ENCODE data around the gene DPAGT1. TPM values are rescaled to one million over a fixed set of nuclear protein-coding genes. Genes with fewer than 3 reads are reported as not detected.
"Not testable (repeated sequence)": the region's sequence is repeated elsewhere in the genome, so short reads cannot be mapped to it uniquely, and the experiment has no call there.

The DPAGT1 gene
- total RNA-seq, 1 experiment from 2014 or later: 45.1 TPM

DNA sequence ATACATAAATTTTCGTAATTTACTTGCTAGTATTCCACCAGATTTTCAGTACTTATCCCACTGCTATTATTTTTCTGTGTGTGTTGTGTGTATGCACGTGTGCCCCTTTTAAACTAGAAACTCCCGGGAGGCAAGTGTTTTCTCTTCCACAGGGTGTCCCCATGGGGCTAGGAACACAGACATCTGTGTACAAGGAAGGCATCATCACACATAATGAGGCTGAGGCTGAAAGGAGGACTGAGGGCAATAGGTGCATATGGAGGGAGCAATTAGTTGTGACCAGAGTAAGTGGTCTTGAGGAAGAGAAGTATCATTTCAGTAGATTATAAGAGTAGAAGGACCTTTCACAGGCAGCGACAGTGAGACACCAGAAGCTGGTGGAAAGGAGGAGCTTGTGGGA, 2.1 kb upstream of the DPAGT1 start:
- no peaks in the 10 kb centered on the region for H4K20me1 ChIP-seq (ENCODE audit: insufficient read depth)
- no peak overlapping the region for H3K4me3 ChIP-seq (replicated peaks in 1 of 2; ENCODE audit: low read depth in 1 of 2, low read length in 2 of 2)
- DNase-seq (ENCODE audit: low read depth, low spot score): no peak
- ChIA-PET POLR2A (no interaction called here), CTCF (no interaction called here), RAD21 (ENCODE audit: low non-redundant PET in 1 of 2, low total read pairs in 2 of 2, uncharacterized antibody in 2 of 2, unreplicated experiment in 2 of 2) (no interaction called here)
- H3K27me3 ChIP-seq (ENCODE audit: insufficient read depth, low read length): no peaks in the 10 kb centered on the region
- no TSS peak for BruUV-seq (replicated peaks)
- H3K27ac ChIP-seq (ENCODE audit: low read depth, low read length): peak overlapping the region; percentile 96
- peaks cover 37 to 54% of the 10 kb centered on the region in 2 experiments for H3K4me1 ChIP-seq (ENCODE audit: control insufficient read depth in 1 of 2, insufficient read depth in 2 of 2, low read length in 2 of 2)
- peaks cover 25% of the 10 kb centered on the region for H3K79me2 ChIP-seq (ENCODE audit: insufficient read depth, low read length)
- intact Hi-C loops (cut with micrococcal nuclease): loop anchor here (2.0 to 10.0 kb wide), 5 partner anchors 85 to 369 kb away; partner anchors contain the start of genes RPS25, TRAPPC4 and USP2
- H3K9me2 ChIP-seq (ENCODE audit: insufficient read depth): no peaks in the 10 kb centered on the region
- H3K9me3 ChIP-seq (ENCODE audit: control insufficient read depth in 1 of 2, insufficient read depth in 1 of 2, low read depth in 1 of 2, low read length in 2 of 2): no peaks in the 10 kb centered on the region
- TF ChIP-seq, protein P1, sequence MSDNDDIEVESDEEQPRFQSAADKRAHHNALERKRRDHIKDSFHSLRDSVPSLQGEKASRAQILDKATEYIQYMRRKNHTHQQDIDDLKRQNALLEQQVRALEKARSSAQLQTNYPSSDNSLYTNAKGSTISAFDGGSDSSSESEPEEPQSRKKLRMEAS (IDR thresholded peaks at IDR 0.05): no peak
- TF ChIP-seq ATF3 (IDR thresholded peaks at IDR 0.05) (no peak), JUND (IDR thresholded peaks at IDR 0.05) (no peak), SIN3A (IDR thresholded peaks at IDR 0.05; ENCODE audit: low read depth) (no peak), TCF7L2 (IDR thresholded peaks at IDR 0.05; ENCODE audit: borderline replicate concordance, extremely low read depth, insufficient read depth, insufficient read length) (no peak), FOSL1 (IDR thresholded peaks at IDR 0.05; ENCODE audit: low read depth) (no peak), CTCF (IDR thresholded peaks at IDR 0.05 in 2 of 3, conservative IDR thresholded peaks at IDR 0.05 in 1 of 3; ENCODE audit: borderline replicate concordance in 1 of 3, insufficient read depth in 1 of 3, low read depth in 2 of 3, low read length in 2 of 3) (0 out of 6 replicates have a peak, but pooled peaks of 1 of the 3 experiments have one; percentile 15), CBX3 (IDR thresholded peaks at IDR 0.05; ENCODE audit: low read depth) (no peak)
- TF ChIP-seq, protein P2, sequence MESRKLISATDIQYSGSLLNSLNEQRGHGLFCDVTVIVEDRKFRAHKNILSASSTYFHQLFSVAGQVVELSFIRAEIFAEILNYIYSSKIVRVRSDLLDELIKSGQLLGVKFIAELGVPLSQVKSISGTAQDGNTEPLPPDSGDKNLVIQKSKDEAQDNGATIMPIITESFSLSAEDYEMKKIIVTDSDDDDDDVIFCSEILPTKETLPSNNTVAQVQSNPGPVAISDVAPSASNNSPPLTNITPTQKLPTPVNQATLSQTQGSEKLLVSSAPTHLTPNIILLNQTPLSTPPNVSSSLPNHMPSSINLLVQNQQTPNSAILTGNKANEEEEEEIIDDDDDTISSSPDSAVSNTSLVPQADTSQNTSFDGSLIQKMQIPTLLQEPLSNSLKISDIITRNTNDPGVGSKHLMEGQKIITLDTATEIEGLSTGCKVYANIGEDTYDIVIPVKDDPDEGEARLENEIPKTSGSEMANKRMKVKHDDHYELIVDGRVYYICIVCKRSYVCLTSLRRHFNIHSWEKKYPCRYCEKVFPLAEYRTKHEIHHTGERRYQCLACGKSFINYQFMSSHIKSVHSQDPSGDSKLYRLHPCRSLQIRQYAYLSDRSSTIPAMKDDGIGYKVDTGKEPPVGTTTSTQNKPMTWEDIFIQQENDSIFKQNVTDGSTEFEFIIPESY (IDR thresholded peaks at IDR 0.05; ENCODE audit: extremely low read depth, insufficient replicate concordance, low read length): no peak
- H3K36me3 ChIP-seq (ENCODE audit: control insufficient read depth in 1 of 2, insufficient read depth in 2 of 2, low read length in 2 of 2): peaks cover 0 to 2% of the 10 kb centered on the region in 2 experiments; a peak in 2 of 4 replicates
- no peak for ATAC-seq
- peak overlapping the region; percentile 81; the same call in 1 of the 2 replicates for H3K9ac ChIP-seq (ENCODE audit: low read length)
- H3K4me2 ChIP-seq (ENCODE audit: low read length): peak overlapping the region; percentile 89
- H2AFZ ChIP-seq (ENCODE audit: low read depth, low read length, poor library complexity, severe bottlenecking): no peak overlapping the region

DNA sequence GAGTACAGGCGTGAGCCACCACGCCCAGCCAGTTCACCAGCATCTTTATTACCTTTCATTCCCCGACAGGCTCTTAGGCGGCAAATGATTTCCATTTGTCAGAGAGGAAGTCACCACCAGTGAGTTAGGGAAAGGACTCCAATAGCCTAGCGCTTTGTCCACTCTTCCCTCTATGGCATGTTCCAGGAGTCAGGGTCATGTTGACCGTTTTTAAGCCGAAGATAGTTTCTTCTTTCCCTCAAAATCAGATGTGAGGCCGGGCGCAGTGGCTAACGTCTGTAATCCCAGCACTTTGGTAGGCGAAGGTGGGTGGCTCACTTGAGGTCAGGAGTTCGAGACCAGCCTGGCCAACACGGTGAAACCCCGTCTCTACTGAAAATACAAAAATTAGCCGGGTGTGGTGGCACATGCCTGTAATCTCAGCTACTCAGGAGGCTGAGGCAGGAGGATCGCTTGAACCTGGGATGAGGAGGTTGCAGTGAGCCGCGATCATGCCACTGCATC, 1.6 kb upstream of the DPAGT1 start:
- H2AFZ ChIP-seq (ENCODE audit: low read depth, low read length, poor library complexity, severe bottlenecking); ATAC-seq; BruUV-seq (replicated peaks); H3K27me3 ChIP-seq (ENCODE audit: insufficient read depth, low read length); RAD21 ChIA-PET (ENCODE audit: low non-redundant PET in 1 of 2, low total read pairs in 2 of 2, uncharacterized antibody in 2 of 2, unreplicated experiment in 2 of 2); H3K9me2 ChIP-seq (ENCODE audit: insufficient read depth); DNase-seq (ENCODE audit: low read depth, low spot score); H3K9me3 ChIP-seq (ENCODE audit: control insufficient read depth in 1 of 2, insufficient read depth in 1 of 2, low read depth in 1 of 2, low read length in 2 of 2); H4K20me1 ChIP-seq (ENCODE audit: insufficient read depth); H3K36me3 ChIP-seq (ENCODE audit: control insufficient read depth in 1 of 2, insufficient read depth in 2 of 2, low read length in 2 of 2): not testable (repeated sequence)
- ChIA-PET CTCF (interaction anchor here (0.7 to 1.8 kb wide), 7 partner anchors 12 to 235 kb away, joined by 3 to 6 read pairs (median 4); partner anchors contain the start of gene CBL), POLR2A (interaction anchor here (0.6 to 1.9 kb wide), 8 partner anchors 17 to 232 kb away, joined by 3 to 20 read pairs (median 4); partner anchors contain the start of genes HMBS and VPS11)
- H3K4me3 ChIP-seq (replicated peaks in 1 of 2; ENCODE audit: low read depth in 1 of 2, low read length in 2 of 2): peak overlapping the region; percentile 58 to 78
- H3K9ac ChIP-seq (ENCODE audit: low read length): peak overlapping the region; percentile 81
- intact Hi-C loops (cut with micrococcal nuclease): loop anchor here (2.0 to 10.0 kb wide), 5 partner anchors 84 to 369 kb away; partner anchors contain the start of genes RPS25, TRAPPC4 and USP2
- peak overlapping the region; percentile 96 for H3K27ac ChIP-seq (ENCODE audit: low read depth, low read length)
- H3K4me1 ChIP-seq (ENCODE audit: control insufficient read depth in 1 of 2, insufficient read depth in 2 of 2, low read length in 2 of 2): peaks cover 33 to 48% of the 10 kb centered on the region in 2 experiments
- peaks cover 31% of the 10 kb centered on the region for H3K79me2 ChIP-seq (ENCODE audit: insufficient read depth, low read length)
- H3K4me2 ChIP-seq (ENCODE audit: low read length): peak overlapping the region; percentile 89
